LNCaP clone FGC (cell line): ENCODE measurements around the gene DHPS.

ENCODE experiments used
- DNase-seq: peaks from one replicate; pipeline ENCODE4 v3.0.0-alpha.2; 2011; ENCODE audit warnings: low read depth
- H3K4me3 ChIP-seq: 2 replicates; pipeline ENCODE4 v1.5.1; 2011; ENCODE audit warnings: mild to moderate bottlenecking, low read depth, low read length, control low read depth
- CTCF ChIP-seq: IDR thresholded peaks from 2 replicates; pipeline ENCODE4 v1.5.1; 2012; ENCODE audit warnings: mild to moderate bottlenecking; ENCODE audit not compliant: control insufficient read depth, insufficient read depth; ENCODE audit errors: extremely low read depth

DHPS gene

DNA sequence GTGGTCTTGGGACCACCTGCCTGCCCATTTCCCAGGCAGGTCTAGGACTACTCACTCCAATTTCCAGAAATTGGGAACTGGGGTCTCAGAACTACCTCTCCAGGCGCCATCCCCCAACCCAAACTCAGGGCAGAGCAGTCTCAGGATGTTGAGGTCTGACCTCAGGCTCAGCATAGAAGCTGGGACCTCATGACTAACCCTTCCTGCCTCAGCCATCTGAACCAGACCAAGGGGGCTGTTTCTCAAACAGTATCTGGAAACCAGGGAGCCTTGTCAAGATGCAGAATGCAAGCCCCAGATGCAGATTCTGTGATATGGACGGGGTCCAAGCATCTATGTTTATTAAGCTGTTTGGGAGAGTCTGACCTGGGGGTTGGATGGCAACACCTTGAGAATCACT lies 13.4 kb upstream of the DHPS start:
- H3K4me3 ChIP-seq: peak overlapping the region; percentile 97
- no peak for TF ChIP-seq CTCF
- no peak for DNase-seq

DNA sequence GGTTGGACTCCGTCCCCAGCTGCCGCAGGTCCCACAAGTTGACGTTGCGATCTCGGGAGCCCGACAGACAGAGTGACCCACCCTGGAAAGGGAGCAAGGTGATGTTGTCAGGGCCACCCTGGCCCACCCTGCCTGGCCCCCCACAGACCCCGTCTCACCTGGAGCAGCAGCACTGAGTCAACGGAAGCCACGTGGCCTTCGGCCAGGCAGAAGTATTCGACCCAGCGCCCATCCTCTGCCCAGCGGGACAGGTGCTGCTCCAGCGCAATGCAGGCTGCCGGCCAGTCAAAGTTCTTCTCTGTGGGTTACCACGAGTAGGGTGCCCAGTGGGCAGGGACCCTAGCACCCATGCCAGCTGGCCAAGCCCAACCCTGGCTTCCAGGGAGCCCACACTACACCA lies 13.0 kb upstream of the DHPS start:
- no peak for DNase-seq
- no peak for TF ChIP-seq CTCF
- no peak overlapping the region for H3K4me3 ChIP-seq

DNA sequence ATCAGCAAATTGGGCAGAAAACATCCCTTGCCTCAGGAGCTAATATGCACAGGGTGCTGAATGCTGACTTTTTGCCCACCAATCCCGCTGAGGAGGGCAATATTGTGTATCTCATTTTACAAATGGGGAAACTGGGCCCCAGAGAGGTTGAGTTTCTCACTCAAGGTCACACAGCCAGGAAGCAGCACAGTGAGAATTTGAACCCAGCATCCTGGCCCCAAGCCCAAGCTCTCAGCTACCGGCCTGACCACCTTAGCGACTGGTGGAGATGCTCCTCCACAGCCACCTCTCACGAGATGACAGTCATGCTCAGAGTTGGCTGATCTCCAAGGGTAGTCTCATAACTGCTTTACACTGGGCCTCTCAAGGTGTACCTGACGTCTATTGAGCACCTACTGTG lies 11.3 kb upstream of the DHPS start:
- no peak for DNase-seq
- TF ChIP-seq CTCF: no peak
- no peak overlapping the region for H3K4me3 ChIP-seq

DNA sequence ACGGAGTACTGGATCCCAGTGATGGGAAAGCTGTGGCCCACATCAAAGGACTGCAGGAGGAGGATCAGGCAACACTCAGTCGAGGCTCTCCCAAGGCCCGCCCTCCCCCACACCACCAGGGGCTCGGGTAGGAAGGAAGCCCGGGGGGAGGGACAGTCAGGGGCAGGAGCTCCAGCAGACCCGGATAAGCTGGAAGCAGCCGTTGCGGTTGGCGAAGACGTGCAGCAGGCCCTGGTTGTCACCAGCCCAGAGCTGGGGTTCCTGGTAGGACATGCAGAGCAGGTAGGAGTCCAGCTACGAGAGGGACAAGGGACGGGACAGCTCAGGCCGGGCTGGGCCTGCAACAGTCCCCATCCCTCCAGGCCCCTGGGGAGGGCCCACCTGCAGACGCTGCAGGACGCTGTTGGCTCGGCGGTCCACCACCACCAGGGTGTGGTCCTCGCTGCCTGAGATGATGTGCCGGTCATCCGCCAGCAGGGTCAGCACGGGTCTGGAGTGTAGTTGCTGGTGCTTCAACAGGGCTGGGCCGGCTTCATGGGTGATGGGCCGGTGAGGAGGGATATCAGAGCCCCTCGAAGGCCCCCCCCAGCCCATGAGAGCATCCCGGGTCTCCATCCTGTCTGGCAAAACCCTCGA lies 8.0 kb upstream of the DHPS start:
- H3K4me3 ChIP-seq: no peak overlapping the region
- no peak for TF ChIP-seq CTCF
- no peak for DNase-seq

GRCh38 chr19:12689012-12689411 lies 7.3 kb upstream of the DHPS start:
- TF ChIP-seq CTCF: no peak
- H3K4me3 ChIP-seq: no peak overlapping the region
- no peak for DNase-seq

- H3K4me3 ChIP-seq: no peak within 1 kb of the TSS
- TF ChIP-seq CTCF: no peak
- DNase-seq: no peak
Observed at GRCh38 chr19:12687496-12688196, 6.0 kb upstream of the DHPS start, which contains the start of gene GNG14. TSS of gene GNG14 (plus strand) at chr19:12687998. CDS start at chr19:12688049, 51 bp downstream.
